ENCODE measurements around the gene LRFN2. TPM values are rescaled to one million over a fixed set of nuclear protein-coding genes. Genes with fewer than 3 reads are reported as not detected.

Gene LRFN2
- total and polyA plus RNA-seq, 4 donors: under 0.01 to 0.01 TPM; not detected in 2

- no peaks in the 10 kb centered on the region for H3K4me1 ChIP-seq (ENCODE audit: control insufficient read depth in 4 of 4, insufficient read depth in 4 of 4, low read length in 3 of 4)
- no peak overlapping the region for H3K9ac ChIP-seq (ENCODE audit: low read depth in 1 of 2, low read length in 2 of 2)
- no peak overlapping the region for H3K4me3 ChIP-seq (ENCODE audit: low read depth in 1 of 3, low read length in 3 of 3)
- no peak for DNase-seq (ENCODE audit: low spot score)
- no peaks in the 10 kb centered on the region for H3K9me3 ChIP-seq (ENCODE audit: control insufficient read depth in 4 of 4, low read length in 3 of 4)
- 64% methylated on average over 5 of the region's 5 CpGs for WGBS
- no peak overlapping the region for H3K27ac ChIP-seq (ENCODE audit: low read depth in 1 of 2, low read length in 2 of 2)
- H3K36me3 ChIP-seq (ENCODE audit: control insufficient read depth in 4 of 4, insufficient read depth in 3 of 4, low read depth in 1 of 4, low read length in 3 of 4): no peaks in the 10 kb centered on the region
- no peaks in the 10 kb centered on the region for H3K27me3 ChIP-seq (ENCODE audit: control insufficient read depth in 4 of 4, insufficient read depth in 4 of 4, low read length in 3 of 4)
- TF ChIP-seq, protein P1, sequence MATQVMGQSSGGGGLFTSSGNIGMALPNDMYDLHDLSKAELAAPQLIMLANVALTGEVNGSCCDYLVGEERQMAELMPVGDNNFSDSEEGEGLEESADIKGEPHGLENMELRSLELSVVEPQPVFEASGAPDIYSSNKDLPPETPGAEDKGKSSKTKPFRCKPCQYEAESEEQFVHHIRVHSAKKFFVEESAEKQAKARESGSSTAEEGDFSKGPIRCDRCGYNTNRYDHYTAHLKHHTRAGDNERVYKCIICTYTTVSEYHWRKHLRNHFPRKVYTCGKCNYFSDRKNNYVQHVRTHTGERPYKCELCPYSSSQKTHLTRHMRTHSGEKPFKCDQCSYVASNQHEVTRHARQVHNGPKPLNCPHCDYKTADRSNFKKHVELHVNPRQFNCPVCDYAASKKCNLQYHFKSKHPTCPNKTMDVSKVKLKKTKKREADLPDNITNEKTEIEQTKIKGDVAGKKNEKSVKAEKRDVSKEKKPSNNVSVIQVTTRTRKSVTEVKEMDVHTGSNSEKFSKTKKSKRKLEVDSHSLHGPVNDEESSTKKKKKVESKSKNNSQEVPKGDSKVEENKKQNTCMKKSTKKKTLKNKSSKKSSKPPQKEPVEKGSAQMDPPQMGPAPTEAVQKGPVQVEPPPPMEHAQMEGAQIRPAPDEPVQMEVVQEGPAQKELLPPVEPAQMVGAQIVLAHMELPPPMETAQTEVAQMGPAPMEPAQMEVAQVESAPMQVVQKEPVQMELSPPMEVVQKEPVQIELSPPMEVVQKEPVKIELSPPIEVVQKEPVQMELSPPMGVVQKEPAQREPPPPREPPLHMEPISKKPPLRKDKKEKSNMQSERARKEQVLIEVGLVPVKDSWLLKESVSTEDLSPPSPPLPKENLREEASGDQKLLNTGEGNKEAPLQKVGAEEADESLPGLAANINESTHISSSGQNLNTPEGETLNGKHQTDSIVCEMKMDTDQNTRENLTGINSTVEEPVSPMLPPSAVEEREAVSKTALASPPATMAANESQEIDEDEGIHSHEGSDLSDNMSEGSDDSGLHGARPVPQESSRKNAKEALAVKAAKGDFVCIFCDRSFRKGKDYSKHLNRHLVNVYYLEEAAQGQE (IDR thresholded peaks at IDR 0.05): no peak
- peak in 1 of 2 donors; percentile 60 for TF ChIP-seq RXRA (IDR thresholded peaks at IDR 0.05)
- TF ChIP-seq RAD21 (IDR thresholded peaks at IDR 0.05): no peak
- TF ChIP-seq NR2F2 (IDR thresholded peaks at IDR 0.05): no peak
- no peak for TF ChIP-seq YY1 (IDR thresholded peaks at IDR 0.05)
- peak in 1 of 2 donors; percentile 66 for TF ChIP-seq JUND (IDR thresholded peaks at IDR 0.05)
- no peak for TF ChIP-seq EGR1 (IDR thresholded peaks at IDR 0.05; ENCODE audit: low read depth in 2 of 2)
- no peak for TF ChIP-seq GABPA (IDR thresholded peaks at IDR 0.05 in 1 of 2, conservative IDR thresholded peaks at IDR 0.05 in 1 of 2)
- peak; percentile 8 for TF ChIP-seq SP1 (IDR thresholded peaks at IDR 0.05)
- TF ChIP-seq HNF4A (conservative IDR thresholded peaks at IDR 0.05): peak; percentile 85 to 97
- no peak for TF ChIP-seq FOXA2 (IDR thresholded peaks at IDR 0.05)
- no peak for TF ChIP-seq HNF4G (IDR thresholded peaks at IDR 0.05)
- TF ChIP-seq, protein P2, sequence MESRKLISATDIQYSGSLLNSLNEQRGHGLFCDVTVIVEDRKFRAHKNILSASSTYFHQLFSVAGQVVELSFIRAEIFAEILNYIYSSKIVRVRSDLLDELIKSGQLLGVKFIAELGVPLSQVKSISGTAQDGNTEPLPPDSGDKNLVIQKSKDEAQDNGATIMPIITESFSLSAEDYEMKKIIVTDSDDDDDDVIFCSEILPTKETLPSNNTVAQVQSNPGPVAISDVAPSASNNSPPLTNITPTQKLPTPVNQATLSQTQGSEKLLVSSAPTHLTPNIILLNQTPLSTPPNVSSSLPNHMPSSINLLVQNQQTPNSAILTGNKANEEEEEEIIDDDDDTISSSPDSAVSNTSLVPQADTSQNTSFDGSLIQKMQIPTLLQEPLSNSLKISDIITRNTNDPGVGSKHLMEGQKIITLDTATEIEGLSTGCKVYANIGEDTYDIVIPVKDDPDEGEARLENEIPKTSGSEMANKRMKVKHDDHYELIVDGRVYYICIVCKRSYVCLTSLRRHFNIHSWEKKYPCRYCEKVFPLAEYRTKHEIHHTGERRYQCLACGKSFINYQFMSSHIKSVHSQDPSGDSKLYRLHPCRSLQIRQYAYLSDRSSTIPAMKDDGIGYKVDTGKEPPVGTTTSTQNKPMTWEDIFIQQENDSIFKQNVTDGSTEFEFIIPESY (IDR thresholded peaks at IDR 0.05): no peak
Measured at GRCh38 chr6:40517654-40518053, 69.5 kb downstream of the LRFN2 start.

GRCh38 chr6:40516429-40516828 is 70.7 kb downstream of the LRFN2 start:
- Histone ChIP-seq H3K27me3 (ENCODE audit: control insufficient read depth in 4 of 4, insufficient read depth in 4 of 4, low read length in 3 of 4) (no peaks in the 10 kb centered on the region), H3K9ac (ENCODE audit: low read depth in 1 of 2, low read length in 2 of 2) (no peak overlapping the region), H3K4me3 (ENCODE audit: low read depth in 1 of 3, low read length in 3 of 3) (no peak overlapping the region), H3K4me1 (ENCODE audit: control insufficient read depth in 4 of 4, insufficient read depth in 4 of 4, low read length in 3 of 4) (no peaks in the 10 kb centered on the region), H3K9me3 (ENCODE audit: control insufficient read depth in 4 of 4, low read length in 3 of 4) (no peaks in the 10 kb centered on the region), H3K27ac (ENCODE audit: low read depth in 1 of 2, low read length in 2 of 2) (no peak overlapping the region), H3K36me3 (ENCODE audit: control insufficient read depth in 4 of 4, insufficient read depth in 3 of 4, low read depth in 1 of 4, low read length in 3 of 4) (no peaks in the 10 kb centered on the region)
- TF ChIP-seq HNF4A (conservative IDR thresholded peaks at IDR 0.05) (no peak), RAD21 (IDR thresholded peaks at IDR 0.05) (no peak), YY1 (IDR thresholded peaks at IDR 0.05) (no peak), EGR1 (IDR thresholded peaks at IDR 0.05; ENCODE audit: low read depth in 2 of 2) (no peak), NR2F2 (IDR thresholded peaks at IDR 0.05) (no peak), SP1 (IDR thresholded peaks at IDR 0.05) (no peak), JUND (IDR thresholded peaks at IDR 0.05) (no peak), TAF1 (conservative IDR thresholded peaks at IDR 0.05) (no peak), GABPA (IDR thresholded peaks at IDR 0.05 in 1 of 2, conservative IDR thresholded peaks at IDR 0.05 in 1 of 2) (no peak), HNF4G (IDR thresholded peaks at IDR 0.05) (no peak), CTCF (IDR thresholded peaks at IDR 0.05; ENCODE audit: low read depth, low read length, missing input control) (no peak), FOXA1 (IDR thresholded peaks at IDR 0.05) (no peak), RXRA (IDR thresholded peaks at IDR 0.05) (no peak), FOXA2 (IDR thresholded peaks at IDR 0.05) (no peak)
- TF ChIP-seq, protein P1 (IDR thresholded peaks at IDR 0.05): no peak
- TF ChIP-seq, protein P2 (IDR thresholded peaks at IDR 0.05): no peak
- TF ChIP-seq, protein P3, sequence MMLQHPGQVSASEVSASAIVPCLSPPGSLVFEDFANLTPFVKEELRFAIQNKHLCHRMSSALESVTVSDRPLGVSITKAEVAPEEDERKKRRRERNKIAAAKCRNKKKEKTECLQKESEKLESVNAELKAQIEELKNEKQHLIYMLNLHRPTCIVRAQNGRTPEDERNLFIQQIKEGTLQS (IDR thresholded peaks at IDR 0.05): no peak
- TF ChIP-seq, protein P4, sequence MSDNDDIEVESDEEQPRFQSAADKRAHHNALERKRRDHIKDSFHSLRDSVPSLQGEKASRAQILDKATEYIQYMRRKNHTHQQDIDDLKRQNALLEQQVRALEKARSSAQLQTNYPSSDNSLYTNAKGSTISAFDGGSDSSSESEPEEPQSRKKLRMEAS (IDR thresholded peaks at IDR 0.05): no peak
- DNase-seq (ENCODE audit: low spot score): no peak
- WGBS: 97% methylated on average over 1 of the region's 1 CpG
